ENCODE results near the gene SOX4. TPM values are rescaled to one million over a fixed set of nuclear protein-coding genes. Genes with fewer than 3 reads are reported as not detected.
A peak's percentile ranks its signal among the peaks of the same experiment; 100 is the strongest.

SOX4 gene
- polyA plus RNA-seq, 1 donor (not counting 4 experiments of a cell fraction or from before 2014, with no cell fraction given): 16.3 TPM

GRCh38 chr6:21593927-21594415, 420 bp downstream of the SOX4 start:
- Histone ChIP-seq H3K9me3 (ENCODE audit: control insufficient read depth, low read depth, low read length) (no peaks in the 10 kb centered on the region), H4K20me1 (ENCODE audit: control insufficient read depth, extremely low read depth, insufficient read depth, low read length) (no peaks in the 10 kb centered on the region), H3K27ac (ENCODE audit: control insufficient read depth, insufficient read depth, low read length) (peak overlapping the region; percentile 84), H3K36me3 (ENCODE audit: control insufficient read depth in 2 of 2, extremely low read depth in 1 of 2, insufficient read depth in 2 of 2, low read length in 2 of 2) (peaks cover 0 to 2% of the 10 kb centered on the region in 2 experiments), H3K9me1 (ENCODE audit: control insufficient read depth, extremely low read depth, insufficient read depth, low read length) (no peaks in the 10 kb centered on the region), H3K9ac (ENCODE audit: control insufficient read depth, extremely low read depth, insufficient read depth, low read length) (peak overlapping the region; percentile 96), H3K4me3 (ENCODE audit: control insufficient read depth in 2 of 3, extremely low read depth in 1 of 3, insufficient read depth in 2 of 3, low read depth in 1 of 3, low read length in 3 of 3) (peak overlapping the region; percentile 59 to 98 (median 93)), H3K4me2 (ENCODE audit: control insufficient read depth, extremely low read depth, insufficient read depth, low read depth, low read length) (peak overlapping the region; percentile 97), H3K79me2 (ENCODE audit: control insufficient read depth, insufficient read depth, low read length) (peaks cover 46% of the 10 kb centered on the region), H3K4me1 (ENCODE audit: control insufficient read depth, extremely low read depth, insufficient read depth, low read length) (peaks cover 20% of the 10 kb centered on the region), H3K27me3 (ENCODE audit: control insufficient read depth, extremely low read depth, insufficient read depth, low read length) (no peaks in the 10 kb centered on the region), H2AFZ (ENCODE audit: control insufficient read depth, low read length) (peak overlapping the region; percentile 88)
- no peak for DNase-seq (ENCODE audit: low read depth, low spot score)
- FAIRE-seq: no peak
- TF ChIP-seq CTCF (optimal IDR thresholded peaks at IDR 0.05 in 1 of 3, IDR thresholded peaks at IDR 0.05 in 1 of 3, conservative IDR thresholded peaks at IDR 0.05 in 1 of 3; ENCODE audit: extremely low read depth in 1 of 3, insufficient read depth in 2 of 3, low read length in 3 of 3) (no peak), EZH2 (IDR thresholded peaks at IDR 0.05; ENCODE audit: low read length) (no peak)
- dilution Hi-C loops (cut with MboI; ENCODE audit: extremely low pct_ligation_motif_present, low sequenced_read_pairs): no loop called here

- FAIRE-seq: no peak
- Histone ChIP-seq H3K4me1 (ENCODE audit: control insufficient read depth, extremely low read depth, insufficient read depth, low read length) (peaks cover 17% of the 10 kb centered on the region), H3K4me3 (ENCODE audit: control insufficient read depth in 2 of 3, extremely low read depth in 1 of 3, insufficient read depth in 2 of 3, low read depth in 1 of 3, low read length in 3 of 3) (peak overlapping the region; percentile 59 to 98 (median 93)), H4K20me1 (ENCODE audit: control insufficient read depth, extremely low read depth, insufficient read depth, low read length) (no peaks in the 10 kb centered on the region), H3K27me3 (ENCODE audit: control insufficient read depth, extremely low read depth, insufficient read depth, low read length) (no peaks in the 10 kb centered on the region), H3K9ac (ENCODE audit: control insufficient read depth, extremely low read depth, insufficient read depth, low read length) (peak overlapping the region; percentile 96), H3K4me2 (ENCODE audit: control insufficient read depth, extremely low read depth, insufficient read depth, low read depth, low read length) (peak overlapping the region; percentile 97), H3K36me3 (ENCODE audit: control insufficient read depth in 2 of 2, extremely low read depth in 1 of 2, insufficient read depth in 2 of 2, low read length in 2 of 2) (peaks cover 0 to 2% of the 10 kb centered on the region in 2 experiments), H3K79me2 (ENCODE audit: control insufficient read depth, insufficient read depth, low read length) (peaks cover 46% of the 10 kb centered on the region), H2AFZ (ENCODE audit: control insufficient read depth, low read length) (peak overlapping the region; percentile 88), H3K9me3 (ENCODE audit: control insufficient read depth, low read depth, low read length) (no peaks in the 10 kb centered on the region), H3K27ac (ENCODE audit: control insufficient read depth, insufficient read depth, low read length) (peak overlapping the region; percentile 84), H3K9me1 (ENCODE audit: control insufficient read depth, extremely low read depth, insufficient read depth, low read length) (no peaks in the 10 kb centered on the region)
- TF ChIP-seq CTCF (optimal IDR thresholded peaks at IDR 0.05 in 1 of 3, IDR thresholded peaks at IDR 0.05 in 1 of 3, conservative IDR thresholded peaks at IDR 0.05 in 1 of 3; ENCODE audit: extremely low read depth in 1 of 3, insufficient read depth in 2 of 3, low read length in 3 of 3): no peak
- dilution Hi-C loops (cut with MboI; ENCODE audit: extremely low pct_ligation_motif_present, low sequenced_read_pairs): no loop called here
- no peak for DNase-seq (ENCODE audit: low read depth, low spot score)
These were observed 1.1 kb downstream of the SOX4 start for GRCh38 chr6:21594416-21595281.
